ENCODE results near the gene NOBOX. TPM values are rescaled to one million over a fixed set of nuclear protein-coding genes. Genes with fewer than 3 reads are reported as not detected.

NOBOX gene
- total RNA-seq, 1 donor from 2014 or later = not detected

Other genes starting within 250 kb of the NOBOX start
- gene CTAGE4, start 220.2 kb downstream of the NOBOX start, total RNA-seq = 0.53 and 2.2 TPM in 2 replicates
- 25.8 and 30.3 TPM in 2 replicates for gene ARHGEF35, start 207.9 kb downstream of the NOBOX start, total RNA-seq
- gene OR2A42, start 164.1 kb downstream of the NOBOX start, total RNA-seq = not detected in 2 replicates
- gene OR2A7, start 138.9 kb downstream of the NOBOX start, total RNA-seq = 0.53 and 1.7 TPM in 2 replicates
- 1.7 and 2.4 TPM in 2 replicates for gene CTAGE8, start 134.4 kb downstream of the NOBOX start, total RNA-seq
- not detected in 2 replicates for gene OR2A1, start 91.3 kb downstream of the NOBOX start, total RNA-seq
- gene ARHGEF5, start 48.3 kb downstream of the NOBOX start, total RNA-seq = 10.5 and 14.3 TPM in 2 replicates